NB4 (cell line): ENCODE results near the gene MACROD2.

ENCODE experiments used
- DNase-seq: peaks from one replicate; pipeline ENCODE4 v3.0.0; 2010; ENCODE audit warnings: low read depth
- H3K4me3 ChIP-seq: one replicate; pipeline ENCODE4 v1.5.1; 2011; ENCODE audit warnings: mild to moderate bottlenecking, low read depth, low read length, moderate library complexity
- CTCF ChIP-seq: IDR thresholded peaks from one replicate; pipeline ENCODE4 v1.5.1; 2012; ENCODE audit warnings: low read depth, low read length
- MYC ChIP-seq: IDR thresholded peaks from 2 replicates; pipeline ENCODE4 v1.6.1; 2011; ENCODE audit warnings: low read depth, low read length
- POLR2A ChIP-seq: IDR thresholded peaks from 2 replicates; pipeline ENCODE4 v1.6.1; 2011; ENCODE audit warnings: mild to moderate bottlenecking; ENCODE audit not compliant: insufficient read length; ENCODE audit errors: extremely low read depth
- TF ChIP-seq, protein P1 (sequence below): IDR thresholded peaks from 2 replicates; pipeline ENCODE4 v1.6.1; 2011; ENCODE audit warnings: low read depth, low read length

Gene MACROD2

DNA sequence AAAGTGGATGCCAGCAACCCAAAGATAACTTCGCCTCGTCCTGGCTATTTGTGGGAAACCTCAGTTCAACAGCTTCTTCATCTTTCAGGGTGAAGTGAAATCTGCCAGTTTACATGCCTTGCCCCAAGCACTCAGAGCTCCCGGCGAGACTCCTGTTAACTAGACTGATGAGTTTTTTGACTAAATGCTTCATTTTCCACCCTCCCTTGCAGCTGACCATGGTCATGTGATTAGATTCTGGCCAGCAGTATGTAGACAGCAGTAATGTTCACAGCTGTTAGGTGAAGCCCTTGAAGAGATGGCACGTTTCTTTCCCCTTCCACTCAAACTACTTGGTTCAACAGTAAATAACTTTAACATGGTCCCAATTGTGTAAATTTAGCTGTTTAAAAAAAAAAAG lies 1060.9 kb downstream of the MACROD2 start:
- TF ChIP-seq MYC (no peak), POLR2A (no peak), CTCF (no peak)
- TF ChIP-seq, protein P1, sequence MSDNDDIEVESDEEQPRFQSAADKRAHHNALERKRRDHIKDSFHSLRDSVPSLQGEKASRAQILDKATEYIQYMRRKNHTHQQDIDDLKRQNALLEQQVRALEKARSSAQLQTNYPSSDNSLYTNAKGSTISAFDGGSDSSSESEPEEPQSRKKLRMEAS, result no peak
- no peak overlapping the region for H3K4me3 ChIP-seq
- DNase-seq, result no peak

DNA sequence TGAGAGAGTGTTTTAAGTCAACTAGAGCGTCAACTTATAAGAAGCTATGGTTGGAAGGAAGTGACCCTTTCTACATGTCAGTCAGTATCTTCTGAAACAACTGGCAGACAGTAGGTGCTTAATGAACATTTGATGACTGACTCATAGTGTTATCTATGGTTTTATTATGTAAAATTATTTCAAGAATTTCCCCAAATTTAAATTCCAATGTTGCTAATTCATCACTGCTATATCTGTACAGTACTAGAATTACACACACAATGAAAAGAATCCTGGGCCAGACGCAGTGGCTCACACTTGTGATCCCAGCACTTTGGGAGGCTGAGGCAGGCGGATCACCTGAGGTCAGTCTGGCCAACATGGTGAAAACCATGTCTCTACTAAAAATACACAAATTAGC lies 1063.5 kb downstream of the MACROD2 start:
- TF ChIP-seq, protein P1, result no peak
- TF ChIP-seq MYC (no peak), CTCF (no peak), POLR2A (no peak)
- no peak for DNase-seq
- H3K4me3 ChIP-seq, result no peak overlapping the region

DNA sequence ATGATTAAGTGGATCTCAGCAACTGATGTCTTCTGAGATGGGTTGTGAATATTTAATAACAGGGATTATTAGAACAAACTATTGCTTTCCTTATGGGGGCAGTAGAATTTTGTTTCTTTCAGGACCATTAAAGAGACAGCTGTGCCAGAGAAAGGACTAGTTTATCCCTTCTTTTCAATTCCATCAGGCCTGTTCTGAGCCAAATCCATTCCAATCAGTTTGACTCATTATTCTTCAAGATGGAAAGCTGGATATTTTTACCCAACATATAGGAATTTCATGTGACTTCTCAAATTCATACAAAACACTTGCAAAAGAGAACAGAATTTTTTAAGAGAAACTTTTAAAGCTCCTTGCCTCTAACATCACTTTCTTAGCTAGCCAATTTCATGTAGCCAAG lies 1064.1 kb downstream of the MACROD2 start:
- DNase-seq, result no peak
- TF ChIP-seq CTCF (no peak), POLR2A (no peak)
- TF ChIP-seq, protein P1, result no peak
- no peak overlapping the region for H3K4me3 ChIP-seq

GRCh38 chr20:15060265-15061060 lies 1065.1 kb downstream of the MACROD2 start:
- no peak overlapping the region for H3K4me3 ChIP-seq
- TF ChIP-seq CTCF (no peak), MYC (no peak), POLR2A (no peak)
- TF ChIP-seq, protein P1, result no peak
- no peak for DNase-seq

DNA sequence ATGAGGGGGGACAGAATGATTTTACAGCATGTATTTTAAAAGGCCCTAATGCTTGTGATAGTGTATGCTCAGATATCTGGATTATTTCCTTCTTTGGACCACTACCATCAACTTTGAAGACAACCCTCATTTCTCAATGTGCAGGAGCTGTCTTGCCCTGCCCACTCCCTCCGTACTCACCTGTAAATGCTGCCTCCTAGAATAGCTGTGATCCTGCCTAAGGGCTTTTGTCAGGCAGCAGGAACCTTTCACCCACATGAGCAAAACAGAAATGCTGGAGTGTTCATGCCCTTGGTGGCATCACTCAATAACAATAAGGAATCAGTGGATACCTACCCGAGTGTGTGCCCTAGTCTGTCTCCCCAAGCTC lies 1065.7 kb downstream of the MACROD2 start:
- DNase-seq, result no peak
- no peak overlapping the region for H3K4me3 ChIP-seq
- TF ChIP-seq POLR2A (no peak), MYC (no peak), CTCF (no peak)
- TF ChIP-seq, protein P1, result no peak
